ENCODE results near the gene GATB. TPM values are rescaled to one million over a fixed set of nuclear protein-coding genes. Genes with fewer than 3 reads are reported as not detected.

Gene GATB
- total and polyA plus RNA-seq, 2 experiments from 2014 or later: 18.0 to 20.0 TPM

GRCh38 chr4:151774324-151774723, 13.5 kb upstream of the GATB start:
- no peak overlapping the region for H3K4me2 ChIP-seq (ENCODE audit: unreplicated experiment)
- H3K9me2 ChIP-seq (ENCODE audit: insufficient read depth): no peaks in the 10 kb centered on the region
- no peak overlapping the region for H3K9ac ChIP-seq
- no peaks in the 10 kb centered on the region for H3F3A ChIP-seq (ENCODE audit: insufficient read depth)
- no peaks in the 10 kb centered on the region for H3K36me3 ChIP-seq (ENCODE audit: low read depth)
- H3K27me3 ChIP-seq (replicated peaks; ENCODE audit: insufficient read depth): 0 out of 2 replicates have a peak, but pooled peaks cover 4% of the 10 kb centered on the region
- H2AFZ ChIP-seq: no peak overlapping the region
- no peak overlapping the region for H3K4me3 ChIP-seq
- no peak overlapping the region for H3K27ac ChIP-seq
- H3K4me1 ChIP-seq (ENCODE audit: insufficient read depth): no peaks in the 10 kb centered on the region
- no peak for DNase-seq
- no peaks in the 10 kb centered on the region for H4K20me1 ChIP-seq (ENCODE audit: insufficient read depth)
- H3K79me2 ChIP-seq (ENCODE audit: insufficient read depth): no peaks in the 10 kb centered on the region
- H3K9me3 ChIP-seq (ENCODE audit: low read depth): peaks cover 6% of the 10 kb centered on the region
- in situ Hi-C loops (cut with MboI): no loop called here
- TF ChIP-seq EZH2 (IDR thresholded peaks at IDR 0.05; ENCODE audit: insufficient read depth, poor library complexity, severe bottlenecking) (no peak), EZH2phosphoT487 (IDR thresholded peaks at IDR 0.05; ENCODE audit: insufficient read depth, low read depth) (no peak)

- Histone ChIP-seq H3K9me3 (ENCODE audit: low read depth) (peaks cover 6% of the 10 kb centered on the region), H3K4me3 (no peak overlapping the region), H4K20me1 (ENCODE audit: insufficient read depth) (no peaks in the 10 kb centered on the region), H3K9me2 (ENCODE audit: insufficient read depth) (no peaks in the 10 kb centered on the region; the same call in 1 of the 2 replicates), H3K27ac (no peak overlapping the region), H3K36me3 (ENCODE audit: low read depth) (no peaks in the 10 kb centered on the region), H3F3A (ENCODE audit: insufficient read depth) (no peaks in the 10 kb centered on the region), H3K4me1 (ENCODE audit: insufficient read depth) (no peaks in the 10 kb centered on the region), H3K4me2 (ENCODE audit: unreplicated experiment) (no peak overlapping the region), H3K9ac (no peak overlapping the region), H3K79me2 (ENCODE audit: insufficient read depth) (no peaks in the 10 kb centered on the region), H2AFZ (0 out of 2 replicates have a peak overlapping the region, but pooled peaks have one; percentile 13), H3K27me3 (replicated peaks; ENCODE audit: insufficient read depth) (peaks cover 7% of the 10 kb centered on the region; the same call in 1 of the 2 replicates)
- in situ Hi-C loops (cut with MboI): no loop called here
- DNase-seq: no peak
- no peak for TF ChIP-seq EZH2 (IDR thresholded peaks at IDR 0.05; ENCODE audit: insufficient read depth, poor library complexity, severe bottlenecking)
- no peak for TF ChIP-seq EZH2phosphoT487 (IDR thresholded peaks at IDR 0.05; ENCODE audit: insufficient read depth, low read depth)
- WGBS, 2 experiments (ENCODE audit: low coverage in 1 of 2, low lambda C conversion rate in 2 of 2, missing lambda C conversion rate in 2 of 2): 65 to 70% methylated on average over 3 of the region's 3 CpGs
Observed at GRCh38 chr4:151772274-151772673, 11.5 kb upstream of the GATB start.

- H3K9ac ChIP-seq: no peak overlapping the region
- H3K27me3 ChIP-seq (replicated peaks; ENCODE audit: insufficient read depth): peaks cover 7% of the 10 kb centered on the region; the same call in 1 of the 2 replicates
- H3K9me3 ChIP-seq (ENCODE audit: low read depth): peaks cover 6% of the 10 kb centered on the region
- no peak overlapping the region for H3K4me2 ChIP-seq (ENCODE audit: unreplicated experiment)
- H3F3A ChIP-seq (ENCODE audit: insufficient read depth): no peaks in the 10 kb centered on the region
- H3K79me2 ChIP-seq (ENCODE audit: insufficient read depth): no peaks in the 10 kb centered on the region
- H2AFZ ChIP-seq: peak overlapping the region; percentile 13; the same call in 1 of the 2 replicates
- no peaks in the 10 kb centered on the region for H4K20me1 ChIP-seq (ENCODE audit: insufficient read depth)
- H3K4me1 ChIP-seq (ENCODE audit: insufficient read depth): no peaks in the 10 kb centered on the region
- TF ChIP-seq EZH2phosphoT487 (IDR thresholded peaks at IDR 0.05; ENCODE audit: insufficient read depth, low read depth): no peak
- no peak for TF ChIP-seq EZH2 (IDR thresholded peaks at IDR 0.05; ENCODE audit: insufficient read depth, poor library complexity, severe bottlenecking)
- no peaks in the 10 kb centered on the region for H3K36me3 ChIP-seq (ENCODE audit: low read depth)
- H3K4me3 ChIP-seq: no peak overlapping the region
- WGBS, 2 experiments (ENCODE audit: low coverage in 1 of 2, low lambda C conversion rate in 2 of 2, missing lambda C conversion rate in 2 of 2): 9 to 11% methylated on average over 5 of the region's 5 CpGs
- H3K9me2 ChIP-seq (ENCODE audit: insufficient read depth): no peaks in the 10 kb centered on the region; the same call in 1 of the 2 replicates
- in situ Hi-C loops (cut with MboI): no loop called here
- peak; percentile 19 for DNase-seq
- no peak overlapping the region for H3K27ac ChIP-seq
Observed at GRCh38 chr4:151771664-151772063, 10.9 kb upstream of the GATB start.

- H3K79me2 ChIP-seq (ENCODE audit: insufficient read depth): no peaks in the 10 kb centered on the region
- WGBS, 2 experiments (ENCODE audit: low coverage in 1 of 2, low lambda C conversion rate in 2 of 2, missing lambda C conversion rate in 2 of 2): 72 to 77% methylated on average over 1 of the region's 1 CpG
- in situ Hi-C loops (cut with MboI): no loop called here
- no peak for TF ChIP-seq EZH2 (IDR thresholded peaks at IDR 0.05; ENCODE audit: insufficient read depth, poor library complexity, severe bottlenecking)
- no peak for TF ChIP-seq EZH2phosphoT487 (IDR thresholded peaks at IDR 0.05; ENCODE audit: insufficient read depth, low read depth)
- H3K36me3 ChIP-seq (ENCODE audit: low read depth): no peaks in the 10 kb centered on the region
- H3K4me3 ChIP-seq: no peak overlapping the region
- no peaks in the 10 kb centered on the region for H4K20me1 ChIP-seq (ENCODE audit: insufficient read depth)
- H3K9me2 ChIP-seq (ENCODE audit: insufficient read depth): no peaks in the 10 kb centered on the region; the same call in 1 of the 2 replicates
- no peak overlapping the region for H3K27ac ChIP-seq
- no peak overlapping the region for H2AFZ ChIP-seq
- H3F3A ChIP-seq (ENCODE audit: insufficient read depth): no peaks in the 10 kb centered on the region
- no peak overlapping the region for H3K9ac ChIP-seq
- no peak for DNase-seq
- no peaks in the 10 kb centered on the region for H3K4me1 ChIP-seq (ENCODE audit: insufficient read depth)
- peaks cover 6% of the 10 kb centered on the region for H3K9me3 ChIP-seq (ENCODE audit: low read depth)
- peaks cover 7% of the 10 kb centered on the region; the same call in 1 of the 2 replicates for H3K27me3 ChIP-seq (replicated peaks; ENCODE audit: insufficient read depth)
- no peak overlapping the region for H3K4me2 ChIP-seq (ENCODE audit: unreplicated experiment)
Observed at GRCh38 chr4:151770154-151770553, 9.3 kb upstream of the GATB start.

- peaks cover 7% of the 10 kb centered on the region; the same call in 1 of the 2 replicates for H3K27me3 ChIP-seq (replicated peaks; ENCODE audit: insufficient read depth)
- DNase-seq: no peak
- no peaks in the 10 kb centered on the region for H4K20me1 ChIP-seq (ENCODE audit: insufficient read depth)
- H3K36me3 ChIP-seq (ENCODE audit: low read depth): no peaks in the 10 kb centered on the region
- H3K4me1 ChIP-seq (ENCODE audit: insufficient read depth): no peaks in the 10 kb centered on the region
- 66 to 97% methylated on average over 2 of the region's 2 CpGs for WGBS, 2 experiments (ENCODE audit: low coverage in 1 of 2, low lambda C conversion rate in 2 of 2, missing lambda C conversion rate in 2 of 2)
- TF ChIP-seq EZH2 (IDR thresholded peaks at IDR 0.05; ENCODE audit: insufficient read depth, poor library complexity, severe bottlenecking): no peak
- TF ChIP-seq EZH2phosphoT487 (IDR thresholded peaks at IDR 0.05; ENCODE audit: insufficient read depth, low read depth): no peak
- in situ Hi-C loops (cut with MboI): no loop called here
- no peak overlapping the region for H3K4me2 ChIP-seq (ENCODE audit: unreplicated experiment)
- H2AFZ ChIP-seq: no peak overlapping the region
- no peaks in the 10 kb centered on the region for H3K79me2 ChIP-seq (ENCODE audit: insufficient read depth)
- H3K9me2 ChIP-seq (ENCODE audit: insufficient read depth): no peaks in the 10 kb centered on the region; the same call in 1 of the 2 replicates
- H3K9me3 ChIP-seq (ENCODE audit: low read depth): no peaks in the 10 kb centered on the region
- no peak overlapping the region for H3K27ac ChIP-seq
- H3F3A ChIP-seq (ENCODE audit: insufficient read depth): no peaks in the 10 kb centered on the region
- H3K9ac ChIP-seq: no peak overlapping the region
- H3K4me3 ChIP-seq: no peak overlapping the region
Observed at GRCh38 chr4:151768835-151769234, 8.0 kb upstream of the GATB start.

Data from GM23248 (cell line).